GM12878 (cell line): ENCODE results near the gene TMC5. TPM values are rescaled to one million over a fixed set of nuclear protein-coding genes. Genes with fewer than 3 reads are reported as not detected.

Experiments
- ATAC-seq: fragments of 200-7000 bp; cut with Tn5 transposase; 3 replicates; pipeline ENCODE4 v1.9.1; 2020; ENCODE audit warnings: mild to moderate bottlenecking, moderate library complexity
- BruUV-seq: library from RNA; stranded (reverse); fragments of 400-500 nt; replicated peaks from 2 replicates; lab custom pipeline; 2021; lab: Mats Ljungman, UMichigan
- CTCF ChIA-PET: fragments of 300-600 bp; sonication (Branson Sonifier 250); formaldehyde crosslinking; extraction: SDS; loops from one replicate; lab custom pipeline; 2021; ENCODE audit warnings: inconsistent platforms; lab: Yijun Ruan, JAX
- POLR2A ChIA-PET: fragments of 350-600 bp; formaldehyde crosslinking; extraction: SDS; loops from one replicate; lab custom pipeline; 2021; ENCODE audit warnings: inconsistent platforms; lab: Charles Lee
- RAD21 ChIA-PET: fragments of 300-600 bp; sonication (Branson Sonifier 250); formaldehyde crosslinking; loops from one replicate; lab custom pipeline; 2023; ENCODE audit warnings: antibody characterized with exemption; ENCODE audit not compliant: unreplicated experiment; lab: Charles Lee
- SMC1A ChIA-PET: fragments of 300-600 bp; sonication (Branson Sonifier 250); formaldehyde crosslinking; loops from one replicate; lab custom pipeline; 2023; ENCODE audit not compliant: unreplicated experiment, uncharacterized antibody; lab: Charles Lee
- DNase-seq: peaks from one replicate; pipeline ENCODE4 v3.0.0-alpha.2; 2011; ENCODE audit warnings: low read depth, low spot score
- FAIRE-seq: peaks from 3 replicates; lab custom pipeline; 2011; peaks lifted over from hg19 to GRCh38; lab: Jason Lieb, UNC
- H2AFZ ChIP-seq: 2 replicates; pipeline ENCODE4 v1.6.0; 2011; ENCODE audit warnings: low read depth, low read length, control low read depth; ENCODE audit not compliant: control insufficient read depth
- H3K27ac ChIP-seq: 2 replicates; pipeline ENCODE4 v1.5.1; 2011; ENCODE audit warnings: control low read depth; ENCODE audit not compliant: control insufficient read depth, insufficient read depth
- H3K27me3 ChIP-seq, 2 experiments: replicated peaks in 1 of 2; 2 replicates each; pipeline versions ENCODE4 v1.6.0 to v1.6.1; 2011; ENCODE audit warnings: low read length in 1 of 2; ENCODE audit not compliant: control insufficient read depth in 2 of 2, insufficient read depth in 2 of 2
- H3K36me3 ChIP-seq, 2 experiments: 2 replicates each; pipeline ENCODE4 v1.5.1; 2011; ENCODE audit warnings: low read length in 1 of 2; ENCODE audit not compliant: control insufficient read depth in 2 of 2, insufficient read depth in 2 of 2
- H3K4me1 ChIP-seq: 2 replicates; pipeline ENCODE4 v1.6.1; 2011; ENCODE audit warnings: mild to moderate bottlenecking, low read length, moderate library complexity, mixed read lengths; ENCODE audit not compliant: control insufficient read depth, insufficient read depth
- H3K4me2 ChIP-seq: 2 replicates; pipeline ENCODE4 v1.6.0; 2011; ENCODE audit warnings: control low read depth; ENCODE audit not compliant: control insufficient read depth, insufficient read depth
- H3K4me3 ChIP-seq: fragments of 200-600 bp; sonication (generic); 2 replicates; pipeline ENCODE4 v1.5.1; 2016
- H3K79me2 ChIP-seq: 2 replicates; pipeline ENCODE4 v1.6.0; 2011; ENCODE audit warnings: low read length; ENCODE audit not compliant: control insufficient read depth, insufficient read depth
- H3K9ac ChIP-seq: 2 replicates; pipeline ENCODE4 v1.8.0; 2011; ENCODE audit warnings: low read length, control low read depth, mixed read lengths; ENCODE audit not compliant: control insufficient read depth, insufficient read depth
- H3K9me3 ChIP-seq: replicated peaks from 3 replicates; pipeline ENCODE4 v1.5.1; 2011; ENCODE audit warnings: mild to moderate bottlenecking, low read length; ENCODE audit not compliant: control insufficient read depth, insufficient read depth
- H4K20me1 ChIP-seq: 2 replicates; pipeline ENCODE4 v1.6.0; 2011; ENCODE audit not compliant: control insufficient read depth, insufficient read depth
- ASH2L ChIP-seq: fragments of 300-600, 200-600 bp; sonication (generic); IDR thresholded peaks from 2 replicates; pipeline ENCODE4 v1.6.1; 2017; ENCODE audit warnings: low read depth, mild to moderate bottlenecking, borderline replicate concordance
- CHD4 ChIP-seq: fragments of 200-600 bp; sonication (generic); IDR thresholded peaks from 2 replicates; pipeline ENCODE4 v1.6.1; 2016; ENCODE audit warnings: mild to moderate bottlenecking
- EED ChIP-seq: sonication (generic); IDR thresholded peaks from 2 replicates; pipeline ENCODE4 v1.6.1; 2016; ENCODE audit warnings: antibody characterized with exemption, low read depth
- JUND ChIP-seq: IDR thresholded peaks from 2 replicates; pipeline ENCODE4 v1.6.1; 2012; ENCODE audit warnings: low read depth, mild to moderate bottlenecking, low read length, improper control_type of control experiment, moderate library complexity
- MEF2B ChIP-seq: fragments of 450-650 bp; IDR thresholded peaks from 2 replicates; pipeline ENCODE4 v1.6.1; 2018; ENCODE audit warnings: mild to moderate bottlenecking, moderate library complexity; ENCODE audit not compliant: partially characterized antibody, poor library complexity, severe bottlenecking
- NRF1 ChIP-seq: conservative IDR thresholded peaks from 2 replicates; pipeline ENCODE4 v1.6.1; 2011; ENCODE audit warnings: mild to moderate bottlenecking, low read depth, low read length, improper control_type of control experiment
- ZNF217 ChIP-seq: fragments of 450-650 bp; IDR thresholded peaks from 2 replicates; pipeline ENCODE4 v1.6.1; 2017; ENCODE audit warnings: antibody characterized with exemption, mild to moderate bottlenecking
- ZNF274 ChIP-seq: IDR thresholded peaks from one replicate; pipeline ENCODE4 v1.8.0; 2011; ENCODE audit not compliant: insufficient read length, insufficient read depth
- WGBS: methylation state at CpG from one replicate; pipeline ENCODE4 v1.1.6; 2016; ENCODE audit warnings: low lambda C conversion rate; ENCODE audit not compliant: insufficient replicate concordance, insufficient coverage; ENCODE audit errors: missing lambda C conversion rate; 5-methylcytosine and 5-hydroxymethylcytosine counted together
- in situ Hi-C: fragments of 300-500 bp; cut with MboI; formaldehyde crosslinking; loops from 9 replicates; pipeline ENCODE4 v1.14.3; 2018; ENCODE audit warnings: mixed read lengths
- intact Hi-C: fragments of 100-400 bp; cut with micrococcal nuclease; formaldehyde crosslinking; loops from one replicate; pipeline ENCODE4 v1.14.2; 2022; ENCODE audit not compliant: unreplicated experiment
- polyA plus RNA-seq, 11 experiments: library from polyadenylated mRNA; depleted of rRNA in 4 of 11; unstranded in 6 of 11; stranded (reverse) in 5 of 11; fragments of >200 nt; fragmentation: Nextera tagmentation in 4 of 11; fragmentation: Illumina TruSeq in 1 of 11; extraction: Ambion mirVana in 4 of 11; extraction: Trizol in 1 of 11; gene quantifications; 1 replicate in 1 of 11; 2 replicates in 10 of 11; pipeline versions ENCODE4 v1.2.1 to v1.2.3, GENCODE V29; 2011 to 2016; ENCODE audit warnings: inconsistent platforms in 2 of 11, missing spikeins in 2 of 11, low read depth in 1 of 11
- total RNA-seq, 4 experiments: library from RNA; depleted of rRNA in 3 of 4; stranded (reverse); fragments of >200 nt in 3 of 4; fragmentation: Illumina TruSeq in 1 of 4; extraction: Trizol in 1 of 4; gene quantifications; 2 replicates each; pipeline versions ENCODE4 v1.2.1 to v1.2.3, GENCODE V29; 2013 to 2021
- TF ChIP-seq, protein P1 (sequence below): fragments of 450-650 bp; IDR thresholded peaks from 2 replicates; pipeline ENCODE4 v1.6.1; 2014; ENCODE audit warnings: mild to moderate bottlenecking

TMC5 gene
- total and polyA plus RNA-seq, 10 of the 15 experiments (the other 5 are each of a cell fraction or from before 2014, with no cell fraction given): 0.01 to 0.10 (median 0.07) TPM; not detected in 5

DNA sequence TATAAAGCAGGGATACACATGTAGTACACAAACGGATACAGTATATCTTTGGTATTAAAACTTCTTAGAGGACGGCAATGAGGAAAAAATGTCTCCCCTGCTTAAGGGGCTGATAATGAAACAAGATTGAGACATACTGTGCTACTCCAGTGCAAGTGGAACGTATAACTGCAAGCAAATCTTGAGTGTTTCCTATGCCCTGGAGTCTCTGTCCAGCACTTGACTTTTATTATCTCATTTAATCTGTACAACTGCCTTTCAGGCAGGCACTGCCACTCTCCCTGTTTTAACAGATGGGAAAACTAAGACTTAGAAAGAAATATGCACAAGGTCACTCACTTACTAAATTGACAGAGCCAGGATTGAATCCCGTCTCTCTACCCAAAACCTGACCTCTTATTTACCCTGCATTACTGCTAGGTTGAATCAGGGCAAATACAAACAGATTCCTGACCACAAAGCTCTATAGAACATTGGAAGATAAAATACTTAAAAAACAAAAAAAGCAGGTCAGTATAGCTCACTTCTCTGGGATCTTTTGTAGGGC, 28.7 kb downstream of the TMC5 start:
- no TSS peak for BruUV-seq
- intact Hi-C loops: no loop called here
- no peak overlapping the region for H3K4me3 ChIP-seq
- no peak overlapping the region for H2AFZ ChIP-seq
- no peak overlapping the region for H3K9ac ChIP-seq
- no peak overlapping the region for H3K4me2 ChIP-seq
- no peak for DNase-seq
- H3K4me1 ChIP-seq: no peaks in the 10 kb centered on the region
- FAIRE-seq: no peak
- no peaks in the 10 kb centered on the region for H3K27me3 ChIP-seq
- WGBS: 23% methylated on average over 4 of the region's 4 CpGs
- SMC1A ChIA-PET: interaction anchor here (1.4 kb wide), 1 partner anchor 14 kb away, joined by 4 read pairs; no protein-coding TSS in a partner anchor
- in situ Hi-C loops: no loop called here
- POLR2A ChIA-PET: no interaction called here
- no peaks in the 10 kb centered on the region for H4K20me1 ChIP-seq
- H3K9me3 ChIP-seq: no peaks in the 10 kb centered on the region
- no peaks in the 10 kb centered on the region for H3K79me2 ChIP-seq
- CTCF ChIA-PET: no interaction called here
- TF ChIP-seq EED (no peak), JUND (no peak), MEF2B (no peak), ASH2L (no peak), ZNF217 (no peak), CHD4 (no peak), ZNF274 (no peak), NRF1 (no peak)
- TF ChIP-seq, protein P1, sequence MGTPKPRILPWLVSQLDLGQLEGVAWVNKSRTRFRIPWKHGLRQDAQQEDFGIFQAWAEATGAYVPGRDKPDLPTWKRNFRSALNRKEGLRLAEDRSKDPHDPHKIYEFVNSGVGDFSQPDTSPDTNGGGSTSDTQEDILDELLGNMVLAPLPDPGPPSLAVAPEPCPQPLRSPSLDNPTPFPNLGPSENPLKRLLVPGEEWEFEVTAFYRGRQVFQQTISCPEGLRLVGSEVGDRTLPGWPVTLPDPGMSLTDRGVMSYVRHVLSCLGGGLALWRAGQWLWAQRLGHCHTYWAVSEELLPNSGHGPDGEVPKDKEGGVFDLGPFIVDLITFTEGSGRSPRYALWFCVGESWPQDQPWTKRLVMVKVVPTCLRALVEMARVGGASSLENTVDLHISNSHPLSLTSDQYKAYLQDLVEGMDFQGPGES: no peak
- RAD21 ChIA-PET: no interaction called here
- ATAC-seq: no peak
- H3K36me3 ChIP-seq: no peaks in the 10 kb centered on the region
- H3K27ac ChIP-seq: no peak overlapping the region
